NCI-H128 (cell line): ENCODE measurements around the gene FAM9C.
"Not testable (repeated sequence)": the region's sequence is repeated elsewhere in the genome, so short reads cannot be mapped to it uniquely, and the experiment has no call there.

Experiments
- DNase-seq: peaks from one replicate; lab custom pipeline; 2025; ENCODE audit not compliant: unreplicated experiment; lab: John Stamatoyannopoulos, UW

The FAM9C gene

GRCh38 chrX:13044441-13044840 lies at the start of gene FAM9C:
TSS of gene FAM9C (minus strand) at chrX:13044620. CDS start at chrX:13043789, 831 bp downstream.
- DNase-seq = no peak

GRCh38 chrX:13093529-13094140 lies 49.2 kb upstream of the FAM9C start:
- no peak for DNase-seq

GRCh38 chrX:13092455-13092941 lies 48.1 kb upstream of the FAM9C start:
- DNase-seq = no peak

- DNase-seq = no peak
Measured at GRCh38 chrX:13091111-13091765, 46.8 kb upstream of the FAM9C start.

GRCh38 chrX:13090339-13091110 lies 46.1 kb upstream of the FAM9C start:
- no peak for DNase-seq

GRCh38 chrX:13090027-13090338 lies 45.6 kb upstream of the FAM9C start:
- DNase-seq = no peak

GRCh38 chrX:13088156-13088487 lies 43.7 kb upstream of the FAM9C start:
- no peak for DNase-seq

- no peak for DNase-seq
Measured at GRCh38 chrX:13087322-13088155, 43.1 kb upstream of the FAM9C start.

- not testable (repeated sequence) for DNase-seq
Measured at GRCh38 chrX:13086793-13087321, 42.4 kb upstream of the FAM9C start.

- no peak for DNase-seq
Measured at GRCh38 chrX:13086076-13086475, 41.7 kb upstream of the FAM9C start.

- DNase-seq = no peak
Measured at GRCh38 chrX:13085526-13085925, 41.1 kb upstream of the FAM9C start.

- no peak for DNase-seq
Measured at GRCh38 chrX:13084611-13085010, 40.2 kb upstream of the FAM9C start.

GRCh38 chrX:13083755-13084326 lies 39.4 kb upstream of the FAM9C start:
- DNase-seq = not testable (repeated sequence)

GRCh38 chrX:13082206-13083065 lies 38.0 kb upstream of the FAM9C start:
- DNase-seq = no peak

GRCh38 chrX:13081395-13082205 lies 37.2 kb upstream of the FAM9C start:
- DNase-seq = no peak

- no peak for DNase-seq
Measured at GRCh38 chrX:13080128-13080795, 35.8 kb upstream of the FAM9C start.

GRCh38 chrX:13078739-13079444 lies 34.5 kb upstream of the FAM9C start:
- DNase-seq = no peak

GRCh38 chrX:13077168-13077567 lies 32.7 kb upstream of the FAM9C start:
- DNase-seq = no peak
